ENCODE results near the gene LZTFL1.

DNA sequence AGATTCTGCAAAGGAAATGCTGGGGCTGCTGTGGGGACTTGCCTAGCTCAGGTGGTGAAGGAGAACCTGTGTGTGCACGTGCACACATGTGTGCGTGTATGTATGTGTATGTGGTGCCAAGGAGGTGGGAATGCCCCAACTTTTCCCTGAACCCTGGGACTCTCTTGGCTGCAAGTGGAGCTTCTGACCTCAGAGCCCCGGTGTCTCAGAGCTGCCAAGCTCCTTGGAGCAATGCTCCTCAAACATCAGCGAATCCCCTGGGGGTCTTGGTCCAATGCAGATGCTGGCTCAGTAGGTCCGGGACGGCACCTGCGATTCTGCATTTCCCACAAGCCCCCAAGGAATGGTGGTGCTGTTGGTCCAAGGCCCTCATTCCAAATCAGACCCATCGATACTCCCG lies 39.8 kb downstream of the LZTFL1 start:
- TF ChIP-seq, protein P1, sequence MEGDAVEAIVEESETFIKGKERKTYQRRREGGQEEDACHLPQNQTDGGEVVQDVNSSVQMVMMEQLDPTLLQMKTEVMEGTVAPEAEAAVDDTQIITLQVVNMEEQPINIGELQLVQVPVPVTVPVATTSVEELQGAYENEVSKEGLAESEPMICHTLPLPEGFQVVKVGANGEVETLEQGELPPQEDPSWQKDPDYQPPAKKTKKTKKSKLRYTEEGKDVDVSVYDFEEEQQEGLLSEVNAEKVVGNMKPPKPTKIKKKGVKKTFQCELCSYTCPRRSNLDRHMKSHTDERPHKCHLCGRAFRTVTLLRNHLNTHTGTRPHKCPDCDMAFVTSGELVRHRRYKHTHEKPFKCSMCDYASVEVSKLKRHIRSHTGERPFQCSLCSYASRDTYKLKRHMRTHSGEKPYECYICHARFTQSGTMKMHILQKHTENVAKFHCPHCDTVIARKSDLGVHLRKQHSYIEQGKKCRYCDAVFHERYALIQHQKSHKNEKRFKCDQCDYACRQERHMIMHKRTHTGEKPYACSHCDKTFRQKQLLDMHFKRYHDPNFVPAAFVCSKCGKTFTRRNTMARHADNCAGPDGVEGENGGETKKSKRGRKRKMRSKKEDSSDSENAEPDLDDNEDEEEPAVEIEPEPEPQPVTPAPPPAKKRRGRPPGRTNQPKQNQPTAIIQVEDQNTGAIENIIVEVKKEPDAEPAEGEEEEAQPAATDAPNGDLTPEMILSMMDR (IDR thresholded peaks at IDR 0.05), result no peak
- TF ChIP-seq POLR2A (IDR thresholded peaks at IDR 0.05), result no peak
